Heart left ventricle (tissue), 13 donors: Measurements from ENCODE around the gene NPTXR.

Experiments
- CTCF ChIP-seq, 12 donors: fragments of 200-600 bp; sonication (generic) in 4 of 12; IDR thresholded peaks; one replicate each; pipeline versions ENCODE4 v1.5.0 to v1.8.0; 2018 to 2022; ENCODE audit warnings: antibody characterized with exemption in 12 of 12, mild to moderate bottlenecking in 5 of 12
- POLR2A ChIP-seq, 2 donors: fragments of 450-650 bp; IDR thresholded peaks; one replicate each; pipeline ENCODE4 v1.6.1; 2017; ENCODE audit warnings: antibody characterized with exemption in 2 of 2, mild to moderate bottlenecking in 2 of 2, moderate library complexity in 2 of 2
- donor health status: ischemic (EF 13 %, LVEDD 7.1; RV severe dilation, severe dysfunction).
- donor health status: DM: no; HTN: yes; CAD: no.
- donor health status: DM: no; HTN: no; CAD: no.
- donor health status: ischemic (EF 25% LVEDD 6.9; RV normal size, moderate dysfunction).
- donor health status: ischemic (EF 25% LVEDD 5.7; RV mildly dilated, moderate dysfunction).
- donor health status: ischemic (EF 35%, LVEDD 5.7; RV mildly dilated, moderate dysfunction).
- donor health status: nonischemic (EF 11% LVEDD 7.7; RV severe dilation, severe dysfunction).
- donor health status: DM: yes; HTN: yes; CAD: no.
- donor health status: PGD.
- donor health status: ischemic (EF 29% LVEDD 5.4; RV normal size, mild dysfunction).
- donor health status: nonischemic (EF 23%, LVEDD 6.1; RV moderate dilation, normal function).

GRCh38 chr22:38846412-38846811 is 2.6 kb upstream of the NPTXR start:
- TF ChIP-seq CTCF (IDR thresholded peaks at IDR 0.05): no peak
- TF ChIP-seq POLR2A (IDR thresholded peaks at IDR 0.05): no peak
